ENCODE results near the gene SLC35F3. TPM values are rescaled to one million over a fixed set of nuclear protein-coding genes. Genes with fewer than 3 reads are reported as not detected.

Gene SLC35F3
- total RNA-seq, 4 donors from 2014 or later, result 1.7 TPM; not detected in 3

DNA sequence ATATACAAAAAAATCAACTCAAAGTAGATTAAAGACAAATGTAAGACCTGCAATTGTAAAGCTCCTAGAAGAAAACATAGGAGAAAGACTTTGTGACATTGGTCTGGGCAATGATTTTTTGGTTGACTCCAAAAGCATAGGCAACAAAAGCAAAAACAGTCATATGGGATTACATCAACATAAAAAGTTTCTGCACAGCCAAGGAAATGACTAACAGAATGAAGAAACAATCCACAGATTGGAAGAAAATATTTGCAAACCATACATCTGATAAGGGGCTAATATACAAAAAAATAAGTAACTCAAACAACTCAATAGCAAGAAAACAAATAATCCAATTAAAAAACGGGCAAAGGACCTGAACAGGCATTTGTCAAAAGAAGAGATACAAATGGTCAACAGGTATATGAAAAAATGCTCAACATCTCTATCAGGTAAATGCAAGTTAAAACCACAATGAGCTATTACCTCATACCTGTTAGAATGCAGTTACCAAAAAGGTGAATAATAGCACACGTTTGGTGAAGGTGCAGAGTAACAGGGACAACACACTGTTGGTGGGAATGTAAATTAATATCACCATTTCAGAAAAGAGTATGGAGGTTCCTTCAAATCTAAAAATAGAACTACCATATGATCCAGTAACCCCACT lies 295.1 kb downstream of the SLC35F3 start:
- TF ChIP-seq POLR2A (IDR thresholded peaks at IDR 0.05), result no peak
- TF ChIP-seq, protein P1, sequence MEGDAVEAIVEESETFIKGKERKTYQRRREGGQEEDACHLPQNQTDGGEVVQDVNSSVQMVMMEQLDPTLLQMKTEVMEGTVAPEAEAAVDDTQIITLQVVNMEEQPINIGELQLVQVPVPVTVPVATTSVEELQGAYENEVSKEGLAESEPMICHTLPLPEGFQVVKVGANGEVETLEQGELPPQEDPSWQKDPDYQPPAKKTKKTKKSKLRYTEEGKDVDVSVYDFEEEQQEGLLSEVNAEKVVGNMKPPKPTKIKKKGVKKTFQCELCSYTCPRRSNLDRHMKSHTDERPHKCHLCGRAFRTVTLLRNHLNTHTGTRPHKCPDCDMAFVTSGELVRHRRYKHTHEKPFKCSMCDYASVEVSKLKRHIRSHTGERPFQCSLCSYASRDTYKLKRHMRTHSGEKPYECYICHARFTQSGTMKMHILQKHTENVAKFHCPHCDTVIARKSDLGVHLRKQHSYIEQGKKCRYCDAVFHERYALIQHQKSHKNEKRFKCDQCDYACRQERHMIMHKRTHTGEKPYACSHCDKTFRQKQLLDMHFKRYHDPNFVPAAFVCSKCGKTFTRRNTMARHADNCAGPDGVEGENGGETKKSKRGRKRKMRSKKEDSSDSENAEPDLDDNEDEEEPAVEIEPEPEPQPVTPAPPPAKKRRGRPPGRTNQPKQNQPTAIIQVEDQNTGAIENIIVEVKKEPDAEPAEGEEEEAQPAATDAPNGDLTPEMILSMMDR (IDR thresholded peaks at IDR 0.05), result no peak
- no peaks in the 10 kb centered on the region for H3K9me3 ChIP-seq
- no peak for DNase-seq
- H3K27ac ChIP-seq, result no peak overlapping the region
- H3K36me3 ChIP-seq, result no peaks in the 10 kb centered on the region
- H3K4me3 ChIP-seq, result no peak overlapping the region
- H3K4me1 ChIP-seq, result no peaks in the 10 kb centered on the region
- no peaks in the 10 kb centered on the region for H3K27me3 ChIP-seq

DNA sequence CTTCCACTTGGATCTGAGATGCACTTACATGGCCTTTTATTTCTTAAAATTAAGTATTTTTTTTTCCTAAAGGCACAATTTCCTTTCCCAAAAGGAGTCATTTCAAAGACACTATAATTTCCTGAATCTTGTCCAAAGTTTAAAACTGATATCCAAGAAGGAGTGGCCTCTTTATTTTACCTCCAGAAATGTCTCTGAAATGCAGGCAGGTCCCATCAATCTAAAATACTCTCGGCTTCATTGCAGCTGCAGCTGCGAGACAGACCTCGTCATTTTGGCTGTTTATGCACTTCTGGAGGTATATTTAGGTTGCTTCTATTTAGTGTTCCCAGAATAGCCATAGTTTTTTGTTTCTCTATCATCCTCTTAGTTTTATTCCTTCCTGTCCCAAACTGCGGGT lies 296.1 kb downstream of the SLC35F3 start:
- Histone ChIP-seq H3K27ac (no peak overlapping the region), H3K4me1 (no peaks in the 10 kb centered on the region), H3K4me3 (no peak overlapping the region), H3K9me3 (no peaks in the 10 kb centered on the region), H3K27me3 (no peaks in the 10 kb centered on the region), H3K36me3 (no peaks in the 10 kb centered on the region)
- DNase-seq, result no peak
- TF ChIP-seq, protein P1 (IDR thresholded peaks at IDR 0.05), result no peak
- TF ChIP-seq POLR2A (IDR thresholded peaks at IDR 0.05), result no peak

DNA sequence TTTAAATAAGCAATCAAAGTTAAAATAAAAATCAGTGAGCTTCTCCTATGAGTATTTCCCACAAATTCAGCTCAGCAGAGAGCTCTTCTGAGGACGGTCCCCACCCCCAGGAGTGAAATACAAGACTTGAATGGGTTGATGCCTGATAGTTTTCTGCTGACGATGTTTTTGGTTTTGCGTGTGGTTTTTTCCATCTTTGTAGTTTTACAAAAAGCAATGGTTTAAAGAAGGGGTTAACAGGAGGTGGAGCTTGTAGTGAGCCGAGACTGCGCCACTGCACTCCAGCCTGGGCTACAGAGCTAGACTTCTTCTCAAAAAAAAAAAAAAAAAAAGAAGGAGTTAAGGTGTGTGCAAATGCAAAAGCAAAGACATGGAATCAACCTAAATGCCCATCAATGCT lies 297.1 kb downstream of the SLC35F3 start:
- no peaks in the 10 kb centered on the region for H3K9me3 ChIP-seq
- no peak overlapping the region for H3K27ac ChIP-seq
- no peaks in the 10 kb centered on the region for H3K36me3 ChIP-seq
- H3K27me3 ChIP-seq, result no peaks in the 10 kb centered on the region
- no peak overlapping the region for H3K4me3 ChIP-seq
- TF ChIP-seq, protein P1 (IDR thresholded peaks at IDR 0.05), result no peak
- no peak for TF ChIP-seq POLR2A (IDR thresholded peaks at IDR 0.05)
- DNase-seq, result no peak
- H3K4me1 ChIP-seq, result no peaks in the 10 kb centered on the region

DNA sequence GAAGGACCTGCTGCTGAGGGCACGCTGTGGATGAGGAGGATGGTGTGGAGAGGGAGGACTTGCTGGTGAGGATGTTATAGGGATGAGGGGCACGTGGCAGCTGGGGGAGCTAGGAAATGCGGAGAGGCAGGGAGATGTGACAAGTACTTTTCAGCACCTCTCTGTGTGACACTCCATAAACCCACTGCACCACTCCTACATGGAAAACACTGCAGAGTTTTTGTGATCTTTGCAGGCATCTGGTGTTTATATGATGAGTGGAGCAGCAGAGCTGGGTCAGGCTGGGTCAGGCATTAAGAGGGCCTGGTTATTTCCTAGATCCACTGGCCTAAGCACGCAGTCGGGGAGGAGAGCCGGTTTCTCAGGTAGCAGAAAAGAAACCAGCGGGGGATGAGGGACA lies 301.5 kb downstream of the SLC35F3 start:
- H3K9me3 ChIP-seq, result no peaks in the 10 kb centered on the region
- H3K4me1 ChIP-seq, result no peaks in the 10 kb centered on the region
- TF ChIP-seq, protein P1 (IDR thresholded peaks at IDR 0.05), result no peak
- no peak for TF ChIP-seq POLR2A (IDR thresholded peaks at IDR 0.05)
- no peaks in the 10 kb centered on the region for H3K27me3 ChIP-seq
- H3K4me3 ChIP-seq, result no peak overlapping the region
- no peak overlapping the region for H3K27ac ChIP-seq
- DNase-seq, result no peak
- no peaks in the 10 kb centered on the region for H3K36me3 ChIP-seq

DNA sequence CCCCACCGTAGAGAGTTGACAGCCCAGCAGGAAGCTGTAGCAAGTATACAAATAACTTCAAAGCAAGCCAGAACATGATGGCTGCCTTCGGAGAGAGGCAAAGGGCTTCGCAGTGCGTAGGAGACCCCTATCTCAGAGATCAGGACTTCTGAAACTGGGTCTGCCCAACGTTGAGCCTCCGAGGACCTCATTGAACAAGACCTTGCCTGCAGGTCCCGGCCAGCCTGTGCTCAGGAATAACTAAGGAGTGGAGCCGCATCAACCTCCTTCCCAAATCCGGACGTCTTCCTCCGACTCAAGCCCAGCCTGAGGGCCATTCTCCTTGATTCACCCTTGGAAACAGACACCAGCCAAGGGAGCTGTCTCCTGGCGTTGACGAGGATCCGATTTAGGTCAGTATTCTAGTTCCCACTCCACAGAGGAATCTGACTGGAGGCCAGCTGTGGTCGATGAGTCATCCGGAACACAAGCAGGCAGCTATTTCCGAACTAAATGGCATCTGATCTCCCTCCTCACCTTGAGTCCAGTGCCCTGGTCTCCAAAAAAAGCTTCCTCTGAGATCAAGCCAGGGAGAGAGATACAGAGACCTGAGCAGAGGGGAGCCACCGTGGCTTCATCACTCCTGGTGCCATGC lies 302.3 kb downstream of the SLC35F3 start:
- Histone ChIP-seq H3K9me3 (no peaks in the 10 kb centered on the region), H3K36me3 (no peaks in the 10 kb centered on the region), H3K4me1 (no peaks in the 10 kb centered on the region), H3K4me3 (no peak overlapping the region), H3K27me3 (no peaks in the 10 kb centered on the region), H3K27ac (no peak overlapping the region)
- no peak for DNase-seq
- TF ChIP-seq, protein P1 (IDR thresholded peaks at IDR 0.05), result no peak
- no peak for TF ChIP-seq POLR2A (IDR thresholded peaks at IDR 0.05)

Data from Peyer's patch (tissue), 4 donors.